ENCODE results near the gene CCR1. TPM values are rescaled to one million over a fixed set of nuclear protein-coding genes. Genes with fewer than 3 reads are reported as not detected.

CCR1 gene
- total RNA-seq, 2 experiments from 2014 or later = not detected

- H3K27ac ChIP-seq (ENCODE audit: low read depth, low read length, poor library complexity, severe bottlenecking) = no peak overlapping the region
- H3K4me1 ChIP-seq (ENCODE audit: insufficient read depth, low read length, poor library complexity, severe bottlenecking) = no peaks in the 10 kb centered on the region
- no TSS peak for BruUV-seq (replicated peaks)
- intact Hi-C loops (cut with micrococcal nuclease; ENCODE audit: unreplicated experiment) = no loop called here
- CTCF ChIA-PET (ENCODE audit: unreplicated experiment) = no interaction called here
- no peaks in the 10 kb centered on the region for H4K20me1 ChIP-seq (ENCODE audit: insufficient read depth, low read length)
- H3K9me2 ChIP-seq (ENCODE audit: insufficient read depth, low read length) = no peaks in the 10 kb centered on the region
- no peaks in the 10 kb centered on the region for H3K36me3 ChIP-seq (ENCODE audit: insufficient read depth, low read length)
- TF ChIP-seq EZH2phosphoT487 (IDR thresholded peaks at IDR 0.05; ENCODE audit: borderline replicate concordance, low read depth, low read length) = no peak
- TF ChIP-seq, protein P1, sequence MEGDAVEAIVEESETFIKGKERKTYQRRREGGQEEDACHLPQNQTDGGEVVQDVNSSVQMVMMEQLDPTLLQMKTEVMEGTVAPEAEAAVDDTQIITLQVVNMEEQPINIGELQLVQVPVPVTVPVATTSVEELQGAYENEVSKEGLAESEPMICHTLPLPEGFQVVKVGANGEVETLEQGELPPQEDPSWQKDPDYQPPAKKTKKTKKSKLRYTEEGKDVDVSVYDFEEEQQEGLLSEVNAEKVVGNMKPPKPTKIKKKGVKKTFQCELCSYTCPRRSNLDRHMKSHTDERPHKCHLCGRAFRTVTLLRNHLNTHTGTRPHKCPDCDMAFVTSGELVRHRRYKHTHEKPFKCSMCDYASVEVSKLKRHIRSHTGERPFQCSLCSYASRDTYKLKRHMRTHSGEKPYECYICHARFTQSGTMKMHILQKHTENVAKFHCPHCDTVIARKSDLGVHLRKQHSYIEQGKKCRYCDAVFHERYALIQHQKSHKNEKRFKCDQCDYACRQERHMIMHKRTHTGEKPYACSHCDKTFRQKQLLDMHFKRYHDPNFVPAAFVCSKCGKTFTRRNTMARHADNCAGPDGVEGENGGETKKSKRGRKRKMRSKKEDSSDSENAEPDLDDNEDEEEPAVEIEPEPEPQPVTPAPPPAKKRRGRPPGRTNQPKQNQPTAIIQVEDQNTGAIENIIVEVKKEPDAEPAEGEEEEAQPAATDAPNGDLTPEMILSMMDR (conservative IDR thresholded peaks at IDR 0.05; ENCODE audit: low read length) = no peak
- no peaks in the 10 kb centered on the region for H3K9me3 ChIP-seq (ENCODE audit: low read length)
- no peaks in the 10 kb centered on the region for H3K79me2 ChIP-seq (ENCODE audit: insufficient read depth, low read depth, low read length)
- H2AFZ ChIP-seq (ENCODE audit: low read length) = no peak overlapping the region
- H3K4me2 ChIP-seq (ENCODE audit: low read length) = no peak overlapping the region
- no peak for DNase-seq (ENCODE audit: low spot score)
- POLR2A ChIA-PET = interaction anchor here (0.9 kb wide), 1 partner anchor 8 kb away, joined by 3 read pairs; no protein-coding TSS in a partner anchor
- H3K4me3 ChIP-seq (ENCODE audit: low read depth, low read length, poor library complexity, severe bottlenecking) = no peak overlapping the region
These were observed 1.7 kb downstream of the CCR1 start for GRCh38 chr3:46206282-46207015.

GRCh38 chr3:46205286-46205960 is 2.7 kb downstream of the CCR1 start:
- ChIA-PET CTCF (ENCODE audit: unreplicated experiment) (no interaction called here), POLR2A (interaction anchor here (0.9 kb wide), 1 partner anchor 7 kb away, joined by 3 read pairs; no protein-coding TSS in a partner anchor)
- no peaks in the 10 kb centered on the region for H3K9me2 ChIP-seq (ENCODE audit: insufficient read depth, low read length)
- H4K20me1 ChIP-seq (ENCODE audit: insufficient read depth, low read length) = no peaks in the 10 kb centered on the region
- no peak overlapping the region for H2AFZ ChIP-seq (ENCODE audit: low read length)
- TF ChIP-seq, protein P1 (conservative IDR thresholded peaks at IDR 0.05; ENCODE audit: low read length) = no peak
- no peak for TF ChIP-seq EZH2phosphoT487 (IDR thresholded peaks at IDR 0.05; ENCODE audit: borderline replicate concordance, low read depth, low read length)
- BruUV-seq (replicated peaks) = no TSS peak
- H3K9me3 ChIP-seq (ENCODE audit: low read length) = no peaks in the 10 kb centered on the region
- no peak for DNase-seq (ENCODE audit: low spot score)
- no peak overlapping the region for H3K4me2 ChIP-seq (ENCODE audit: low read length)
- no peak overlapping the region for H3K4me3 ChIP-seq (ENCODE audit: low read depth, low read length, poor library complexity, severe bottlenecking)
- no peak overlapping the region for H3K27ac ChIP-seq (ENCODE audit: low read depth, low read length, poor library complexity, severe bottlenecking)
- H3K4me1 ChIP-seq (ENCODE audit: insufficient read depth, low read length, poor library complexity, severe bottlenecking) = no peaks in the 10 kb centered on the region
- no peaks in the 10 kb centered on the region for H3K36me3 ChIP-seq (ENCODE audit: insufficient read depth, low read length)
- intact Hi-C loops (cut with micrococcal nuclease; ENCODE audit: unreplicated experiment) = no loop called here
- H3K79me2 ChIP-seq (ENCODE audit: insufficient read depth, low read depth, low read length) = no peaks in the 10 kb centered on the region

- Histone ChIP-seq H3K4me1 (ENCODE audit: insufficient read depth, low read length, poor library complexity, severe bottlenecking) (no peaks in the 10 kb centered on the region), H3K36me3 (ENCODE audit: insufficient read depth, low read length) (no peaks in the 10 kb centered on the region), H3K4me2 (ENCODE audit: low read length) (no peak overlapping the region), H3K9me3 (ENCODE audit: low read length) (no peaks in the 10 kb centered on the region), H3K9me2 (ENCODE audit: insufficient read depth, low read length) (no peaks in the 10 kb centered on the region), H3K27ac (ENCODE audit: low read depth, low read length, poor library complexity, severe bottlenecking) (no peak overlapping the region), H3K79me2 (ENCODE audit: insufficient read depth, low read depth, low read length) (no peaks in the 10 kb centered on the region), H3K4me3 (ENCODE audit: low read depth, low read length, poor library complexity, severe bottlenecking) (no peak overlapping the region), H4K20me1 (ENCODE audit: insufficient read depth, low read length) (no peaks in the 10 kb centered on the region), H2AFZ (ENCODE audit: low read length) (no peak overlapping the region)
- no peak for DNase-seq (ENCODE audit: low spot score)
- ChIA-PET CTCF (ENCODE audit: unreplicated experiment) (no interaction called here), POLR2A (no interaction called here)
- TF ChIP-seq, protein P1 (conservative IDR thresholded peaks at IDR 0.05; ENCODE audit: low read length) = no peak
- no peak for TF ChIP-seq EZH2phosphoT487 (IDR thresholded peaks at IDR 0.05; ENCODE audit: borderline replicate concordance, low read depth, low read length)
- intact Hi-C loops (cut with micrococcal nuclease; ENCODE audit: unreplicated experiment) = no loop called here
- BruUV-seq (replicated peaks) = no TSS peak
These were observed 4.4 kb downstream of the CCR1 start for GRCh38 chr3:46203681-46204080.
